ENCODE results near the gene SLC12A3. TPM values are rescaled to one million over a fixed set of nuclear protein-coding genes. Genes with fewer than 3 reads are reported as not detected.

SLC12A3 gene
- total RNA-seq, 4 donors from 2014 or later: not detected

- DNase-seq (ENCODE audit: extremely low spot score): no peak
- H3K36me3 ChIP-seq: no peaks in the 10 kb centered on the region
- TF ChIP-seq POLR2AphosphoS5 (IDR thresholded peaks at IDR 0.05) (no peak), EP300 (IDR thresholded peaks at IDR 0.05) (no peak), POLR2A (IDR thresholded peaks at IDR 0.05; ENCODE audit: low read depth) (no peak)
- TF ChIP-seq, protein P1, sequence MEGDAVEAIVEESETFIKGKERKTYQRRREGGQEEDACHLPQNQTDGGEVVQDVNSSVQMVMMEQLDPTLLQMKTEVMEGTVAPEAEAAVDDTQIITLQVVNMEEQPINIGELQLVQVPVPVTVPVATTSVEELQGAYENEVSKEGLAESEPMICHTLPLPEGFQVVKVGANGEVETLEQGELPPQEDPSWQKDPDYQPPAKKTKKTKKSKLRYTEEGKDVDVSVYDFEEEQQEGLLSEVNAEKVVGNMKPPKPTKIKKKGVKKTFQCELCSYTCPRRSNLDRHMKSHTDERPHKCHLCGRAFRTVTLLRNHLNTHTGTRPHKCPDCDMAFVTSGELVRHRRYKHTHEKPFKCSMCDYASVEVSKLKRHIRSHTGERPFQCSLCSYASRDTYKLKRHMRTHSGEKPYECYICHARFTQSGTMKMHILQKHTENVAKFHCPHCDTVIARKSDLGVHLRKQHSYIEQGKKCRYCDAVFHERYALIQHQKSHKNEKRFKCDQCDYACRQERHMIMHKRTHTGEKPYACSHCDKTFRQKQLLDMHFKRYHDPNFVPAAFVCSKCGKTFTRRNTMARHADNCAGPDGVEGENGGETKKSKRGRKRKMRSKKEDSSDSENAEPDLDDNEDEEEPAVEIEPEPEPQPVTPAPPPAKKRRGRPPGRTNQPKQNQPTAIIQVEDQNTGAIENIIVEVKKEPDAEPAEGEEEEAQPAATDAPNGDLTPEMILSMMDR (IDR thresholded peaks at IDR 0.05): no peak
- H3K27me3 ChIP-seq: no peaks in the 10 kb centered on the region
- H3K9me3 ChIP-seq: no peaks in the 10 kb centered on the region
- no peak overlapping the region for H3K27ac ChIP-seq (replicated peaks in 1 of 4)
- H3K4me3 ChIP-seq: no peak overlapping the region
- H3K4me1 ChIP-seq: no peaks in the 10 kb centered on the region
- WGBS: 85% methylated on average over 2 of the region's 2 CpGs
- intact Hi-C loops (cut with DNase I): no loop called here
Observed at GRCh38 chr16:56859636-56860035, 5.4 kb upstream of the SLC12A3 start.

DNA sequence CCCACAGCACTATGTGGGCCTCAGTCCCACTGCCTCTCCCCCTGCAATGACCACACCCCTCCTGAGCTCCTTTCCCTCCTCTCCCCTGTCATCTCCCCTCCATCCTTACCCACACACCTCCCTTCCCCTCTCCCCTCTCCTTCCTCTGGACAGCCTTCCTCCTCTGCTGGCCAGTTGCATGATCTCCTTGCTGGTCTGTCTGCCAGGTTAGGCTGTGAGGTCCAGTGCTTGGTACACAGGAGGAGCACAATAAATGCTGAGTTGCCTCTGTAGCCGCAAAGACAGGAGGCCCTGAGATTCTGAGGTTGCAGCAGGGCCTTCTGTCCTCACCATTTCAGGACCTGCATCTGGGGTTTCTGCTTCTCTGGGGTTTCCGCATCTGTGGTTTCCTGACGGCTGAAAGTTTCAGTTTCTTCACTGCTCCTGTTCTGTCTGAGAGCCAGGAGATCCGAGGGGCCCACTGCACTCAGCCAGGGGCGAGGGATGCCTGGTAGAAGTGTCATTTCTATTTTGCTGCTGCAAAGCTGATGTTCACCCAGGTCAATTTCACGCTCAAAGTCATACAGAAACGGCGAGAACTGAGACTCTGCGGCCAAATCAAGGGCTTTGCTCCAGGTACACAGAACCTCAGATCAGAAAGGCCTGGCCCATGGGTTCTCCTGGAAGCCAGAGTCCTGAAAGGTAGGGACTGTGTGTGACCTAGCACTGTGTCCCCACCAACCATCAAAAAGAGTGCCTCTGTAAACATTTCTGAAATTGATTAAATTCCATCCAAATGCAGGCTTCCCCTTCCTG lies 4.6 kb upstream of the SLC12A3 start:
- Histone ChIP-seq H3K27ac (replicated peaks in 1 of 4) (no peak overlapping the region), H3K36me3 (no peaks in the 10 kb centered on the region), H3K9me3 (no peaks in the 10 kb centered on the region), H3K4me3 (no peak overlapping the region), H3K27me3 (no peaks in the 10 kb centered on the region), H3K4me1 (no peaks in the 10 kb centered on the region)
- TF ChIP-seq EP300 (IDR thresholded peaks at IDR 0.05) (no peak), POLR2A (IDR thresholded peaks at IDR 0.05; ENCODE audit: low read depth) (no peak), POLR2AphosphoS5 (IDR thresholded peaks at IDR 0.05) (no peak)
- TF ChIP-seq, protein P1 (IDR thresholded peaks at IDR 0.05): no peak
- intact Hi-C loops (cut with DNase I): no loop called here
- no peak for DNase-seq (ENCODE audit: extremely low spot score)
- WGBS: 68% methylated on average over 9 of the region's 9 CpGs

- Histone ChIP-seq H3K4me3 (no peak overlapping the region), H3K4me1 (no peaks in the 10 kb centered on the region), H3K27me3 (no peaks in the 10 kb centered on the region), H3K36me3 (no peaks in the 10 kb centered on the region), H3K27ac (replicated peaks in 1 of 4) (no peak overlapping the region), H3K9me3 (no peaks in the 10 kb centered on the region)
- no peak for DNase-seq (ENCODE audit: extremely low spot score)
- intact Hi-C loops (cut with DNase I): no loop called here
- WGBS: 60% methylated on average over 3 of the region's 3 CpGs
- TF ChIP-seq POLR2AphosphoS5 (IDR thresholded peaks at IDR 0.05) (no peak), EP300 (IDR thresholded peaks at IDR 0.05) (no peak), POLR2A (IDR thresholded peaks at IDR 0.05; ENCODE audit: low read depth) (no peak)
- TF ChIP-seq, protein P1 (IDR thresholded peaks at IDR 0.05): no peak
Observed at GRCh38 chr16:56861092-56861610, 3.9 kb upstream of the SLC12A3 start.

- 92% methylated on average over 8 of the region's 8 CpGs for WGBS
- H3K36me3 ChIP-seq: no peaks in the 10 kb centered on the region
- no peaks in the 10 kb centered on the region for H3K27me3 ChIP-seq
- H3K4me3 ChIP-seq: no peak overlapping the region
- H3K9me3 ChIP-seq: no peaks in the 10 kb centered on the region
- DNase-seq (ENCODE audit: extremely low spot score): no peak
- intact Hi-C loops (cut with DNase I): no loop called here
- no peaks in the 10 kb centered on the region for H3K4me1 ChIP-seq
- H3K27ac ChIP-seq (replicated peaks in 1 of 4): no peak overlapping the region
- TF ChIP-seq EP300 (IDR thresholded peaks at IDR 0.05): no peak
- TF ChIP-seq, protein P1 (IDR thresholded peaks at IDR 0.05): no peak
- no peak for TF ChIP-seq POLR2AphosphoS5 (IDR thresholded peaks at IDR 0.05)
- no peak for TF ChIP-seq POLR2A (IDR thresholded peaks at IDR 0.05; ENCODE audit: low read depth)
Observed at GRCh38 chr16:56861756-56862155, 3.3 kb upstream of the SLC12A3 start.

All from esophagus muscularis mucosa (tissue), 4 donors.